ENCODE measurements around the gene RPSA. TPM values are rescaled to one million over a fixed set of nuclear protein-coding genes. Genes with fewer than 3 reads are reported as not detected.

Gene RPSA
- polyA plus RNA-seq, 6 donors from 2014 or later, result 1,144 to 1,512 (median 1,204) TPM

GRCh38 chr3:39383045-39383880, 23.3 kb upstream of the RPSA start, which contains the start of gene SLC25A38:
Gene SLC25A38 (plus strand): TSS chr3:39383370. CDS start chr3:39383725, 355 bp downstream.
- H3K27me3 Mint-ChIP-seq, result peaks cover 0 to under 1% (median 0%) of the 10 kb centered on the region in 3 donors
- peak within 1 kb of the TSS; percentile 91 to 100 (median 98) for H3K4me3 Mint-ChIP-seq
- ATAC-seq (ENCODE audit: low read depth in 2 of 2), result peak; percentile 74 to 76
- H3K36me3 Mint-ChIP-seq, result peaks cover 0 to 6% of the 10 kb centered on the region in 2 donors
- H3K4me1 Mint-ChIP-seq, result peaks cover 39 to 51% (median 43%) of the 10 kb centered on the region in 3 donors
- H3K27ac Mint-ChIP-seq, result peak within 1 kb of the TSS; percentile 98 to 100 (median 99)
- H3K9me3 Mint-ChIP-seq, result no peaks in the 10 kb centered on the region
- DNase-seq, result peak; percentile 84

- Mint-ChIP-seq H3K27ac (peak overlapping the region; percentile 98 to 100 (median 99)), H3K27me3 (no peaks in the 10 kb centered on the region), H3K4me3 (peak overlapping the region; percentile 91 to 100 (median 98)), H3K9me3 (no peaks in the 10 kb centered on the region), H3K36me3 (peaks cover 0 to 6% of the 10 kb centered on the region in 2 donors), H3K4me1 (peaks cover 46 to 59% (median 51%) of the 10 kb centered on the region in 3 donors)
- DNase-seq (peak; percentile 97), ATAC-seq (ENCODE audit: low read depth in 2 of 2) (peak; percentile 81)
Observed at GRCh38 chr3:39383881-39384664, 22.4 kb upstream of the RPSA start.

GRCh38 chr3:39384665-39385000, 21.9 kb upstream of the RPSA start:
- DNase-seq (no peak), ATAC-seq (ENCODE audit: low read depth in 2 of 2) (no peak)
- H3K4me1 Mint-ChIP-seq, result peaks cover 52 to 64% (median 56%) of the 10 kb centered on the region in 3 donors
- H3K36me3 Mint-ChIP-seq, result peaks cover 0 to 6% of the 10 kb centered on the region in 2 donors
- H3K27ac Mint-ChIP-seq, result peak overlapping the region; percentile 61 to 100 (median 98)
- no peaks in the 10 kb centered on the region for H3K9me3 Mint-ChIP-seq
- H3K4me3 Mint-ChIP-seq, result peak overlapping the region; percentile 91 to 100 (median 98)
- no peaks in the 10 kb centered on the region for H3K27me3 Mint-ChIP-seq

- Mint-ChIP-seq H3K4me1 (peaks cover 58 to 74% (median 66%) of the 10 kb centered on the region in 3 donors), H3K4me3 (peak overlapping the region in 6 of 8 donors; percentile 91 to 99 (median 98)), H3K9me3 (no peaks in the 10 kb centered on the region), H3K27me3 (no peaks in the 10 kb centered on the region), H3K36me3 (peaks cover 5 to 13% of the 10 kb centered on the region in 2 donors), H3K27ac (peak overlapping the region in 5 of 6 donors; percentile 28 to 98 (median 80))
- ATAC-seq (ENCODE audit: low read depth in 2 of 2), result no peak
- DNase-seq, result no peak
Observed at GRCh38 chr3:39385456-39386090, 20.9 kb upstream of the RPSA start.

- Mint-ChIP-seq H3K36me3 (peaks cover 12 to 19% of the 10 kb centered on the region in 2 donors), H3K4me3 (peak overlapping the region in 5 of 8 donors; percentile 7 to 48 (median 32)), H3K27me3 (no peaks in the 10 kb centered on the region), H3K27ac (peak overlapping the region in 3 of 6 donors; percentile 7 to 78 (median 61)), H3K9me3 (no peaks in the 10 kb centered on the region), H3K4me1 (peaks cover 63 to 81% (median 71%) of the 10 kb centered on the region in 3 donors)
- ATAC-seq (ENCODE audit: low read depth in 2 of 2), result no peak
- no peak for DNase-seq
Observed at GRCh38 chr3:39386318-39386717, 20.2 kb upstream of the RPSA start.

- ATAC-seq (ENCODE audit: low read depth in 2 of 2), result no peak
- no peaks in the 10 kb centered on the region for H3K27me3 Mint-ChIP-seq
- peaks cover 13 to 25% of the 10 kb centered on the region in 2 donors for H3K36me3 Mint-ChIP-seq
- peak overlapping the region in 5 of 6 donors; percentile 61 to 90 (median 86) for H3K27ac Mint-ChIP-seq
- no peaks in the 10 kb centered on the region for H3K9me3 Mint-ChIP-seq
- H3K4me1 Mint-ChIP-seq, result peaks cover 65 to 84% (median 71%) of the 10 kb centered on the region in 3 donors
- DNase-seq, result no peak
- H3K4me3 Mint-ChIP-seq, result peak overlapping the region in 7 of 8 donors; percentile 21 to 82 (median 67)
Observed at GRCh38 chr3:39387411-39387975, 19.0 kb upstream of the RPSA start.

- peak overlapping the region; percentile 41 to 90 (median 85) for H3K27ac Mint-ChIP-seq
- ATAC-seq (ENCODE audit: low read depth in 2 of 2) (no peak), DNase-seq (no peak)
- peaks cover 63 to 78% (median 69%) of the 10 kb centered on the region in 3 donors for H3K4me1 Mint-ChIP-seq
- peaks cover 13 to 25% of the 10 kb centered on the region in 2 donors for H3K36me3 Mint-ChIP-seq
- H3K9me3 Mint-ChIP-seq, result no peaks in the 10 kb centered on the region
- H3K4me3 Mint-ChIP-seq, result peak overlapping the region in 7 of 8 donors; percentile 31 to 85 (median 72)
- no peaks in the 10 kb centered on the region for H3K27me3 Mint-ChIP-seq
Observed at GRCh38 chr3:39388153-39388552, 18.4 kb upstream of the RPSA start.

- DNase-seq (peak; percentile 54), ATAC-seq (ENCODE audit: low read depth in 2 of 2) (peak; percentile 39 to 45)
- no peaks in the 10 kb centered on the region for H3K9me3 Mint-ChIP-seq
- peaks cover 56 to 76% (median 63%) of the 10 kb centered on the region in 3 donors for H3K4me1 Mint-ChIP-seq
- peak overlapping the region; percentile 34 to 85 (median 73) for H3K4me3 Mint-ChIP-seq
- H3K27ac Mint-ChIP-seq, result peak overlapping the region; percentile 41 to 92 (median 72)
- H3K27me3 Mint-ChIP-seq, result no peaks in the 10 kb centered on the region
- peaks cover 15 to 25% of the 10 kb centered on the region in 2 donors for H3K36me3 Mint-ChIP-seq
Observed at GRCh38 chr3:39388741-39389248, 17.7 kb upstream of the RPSA start.

GRCh38 chr3:39390181-39390580, 16.3 kb upstream of the RPSA start:
- peaks cover 25 to 28% of the 10 kb centered on the region in 2 donors for H3K36me3 Mint-ChIP-seq
- peak overlapping the region; percentile 16 to 93 (median 84) for H3K27ac Mint-ChIP-seq
- H3K4me3 Mint-ChIP-seq, result peak overlapping the region in 6 of 8 donors; percentile 17 to 67 (median 52)
- no peaks in the 10 kb centered on the region for H3K9me3 Mint-ChIP-seq
- H3K4me1 Mint-ChIP-seq, result peaks cover 54 to 67% (median 59%) of the 10 kb centered on the region in 3 donors
- DNase-seq (no peak), ATAC-seq (ENCODE audit: low read depth in 2 of 2) (no peak)
- no peaks in the 10 kb centered on the region for H3K27me3 Mint-ChIP-seq

GRCh38 chr3:39396690-39397089, 9.8 kb upstream of the RPSA start:
- Mint-ChIP-seq H3K36me3 (peaks cover 21 to 28% of the 10 kb centered on the region in 2 donors), H3K4me1 (peaks cover 0 to 2% (median 0%) of the 10 kb centered on the region in 3 donors), H3K9me3 (no peaks in the 10 kb centered on the region), H3K27me3 (no peaks in the 10 kb centered on the region), H3K27ac (peak overlapping the region in 1 of 6 donors; percentile 47), H3K4me3 (no peak overlapping the region)
- DNase-seq, result no peak
- ATAC-seq (ENCODE audit: low read depth in 2 of 2), result no peak

- Mint-ChIP-seq H3K4me1 (no peaks in the 10 kb centered on the region), H3K36me3 (peaks cover 18 to 27% of the 10 kb centered on the region in 2 donors), H3K27me3 (no peaks in the 10 kb centered on the region), H3K4me3 (no peak overlapping the region), H3K9me3 (no peaks in the 10 kb centered on the region), H3K27ac (no peak overlapping the region)
- no peak for ATAC-seq (ENCODE audit: low read depth in 2 of 2)
- no peak for DNase-seq
Observed at GRCh38 chr3:39398700-39399099, 7.8 kb upstream of the RPSA start.

GRCh38 chr3:39401983-39402382, 4.5 kb upstream of the RPSA start:
- ATAC-seq (ENCODE audit: low read depth in 2 of 2) (no peak), DNase-seq (no peak)
- Mint-ChIP-seq H3K4me1 (peaks cover 7 to 10% (median 7%) of the 10 kb centered on the region in 3 donors), H3K27ac (no peak overlapping the region), H3K9me3 (no peaks in the 10 kb centered on the region), H3K4me3 (no peak overlapping the region), H3K36me3 (peaks cover 8 to 9% of the 10 kb centered on the region in 2 donors), H3K27me3 (no peaks in the 10 kb centered on the region)
